K562 (cell line): ENCODE measurements around the gene C11orf98. TPM values are rescaled to one million over a fixed set of nuclear protein-coding genes. Genes with fewer than 3 reads are reported as not detected.

ENCODE experiments used
- ATAC-seq: fragments of 200-7000 bp; cut with Tn5 transposase; 3 replicates; pipeline ENCODE4 v1.9.1; 2020; ENCODE audit warnings: moderate library complexity
- BruUV-seq: library from RNA; stranded (reverse); fragments of 400-500 nt; replicated peaks from 2 replicates; lab custom pipeline; 2021; lab: Mats Ljungman, UMichigan
- CTCF ChIA-PET: fragments of 300-600 bp; formaldehyde crosslinking; extraction: SDS; loops from one replicate; lab custom pipeline; 2021; ENCODE audit warnings: low intra/inter-chr PET ratio; lab: Yijun Ruan, JAX
- POLR2A ChIA-PET: fragments of 300-600, 350-650 bp; sonication (Branson Sonifier 250); formaldehyde crosslinking; extraction: SDS; loops from one replicate; lab custom pipeline; 2021; ENCODE audit warnings: antibody characterized with exemption, inconsistent platforms; lab: Yijun Ruan, JAX
- DNase-seq, 4 experiments: peaks; one replicate each; pipeline versions ENCODE4 v3.0.0 to v3.0.0-alpha.2; 2011 to 2018; ENCODE audit warnings: low spot score in 3 of 4, mixed read lengths in 3 of 4; ENCODE audit errors: extremely low read depth in 1 of 4
- FAIRE-seq: peaks from 2 replicates; lab custom pipeline; 2011; peaks lifted over from hg19 to GRCh38; lab: Jason Lieb, UNC
- H2AFZ ChIP-seq: 2 replicates; pipeline ENCODE4 v1.6.0; 2011; ENCODE audit warnings: low read depth, low read length, control low read depth, inconsistent platforms
- H3K27ac ChIP-seq: fragments of 200-600 bp; 3 replicates; pipeline ENCODE4 v1.8.0; 2011; ENCODE audit warnings: low read depth, mild to moderate bottlenecking, control low read depth, inconsistent platforms, low read length, moderate library complexity, mixed read lengths; ENCODE audit errors: extremely low read depth
- H3K27me3 ChIP-seq, 2 experiments: fragments of 300-600 bp in 1 of 2; 2 replicates in 1 of 2; 3 replicates in 1 of 2; pipeline versions ENCODE4 v1.6.0 to v1.8.0; 2011; ENCODE audit warnings: inconsistent platforms in 2 of 2, low read length in 2 of 2, mild to moderate bottlenecking in 1 of 2, mixed read lengths in 1 of 2, moderate library complexity in 1 of 2; ENCODE audit not compliant: control insufficient read depth in 2 of 2, insufficient read depth in 2 of 2
- H3K36me3 ChIP-seq: fragments of 300-600 bp; 3 replicates; pipeline ENCODE4 v1.8.0; 2011; ENCODE audit warnings: mild to moderate bottlenecking, low read length, inconsistent platforms; ENCODE audit not compliant: control insufficient read depth, insufficient read depth
- H3K4me1 ChIP-seq, 2 experiments: fragments of 200-600 bp in 1 of 2; replicated peaks in 1 of 2; 2 replicates in 1 of 2; 3 replicates in 1 of 2; pipeline versions ENCODE4 v1.5.1 to v1.8.0; 2011; ENCODE audit warnings: inconsistent platforms in 2 of 2, low read length in 2 of 2, mild to moderate bottlenecking in 1 of 2, mixed read lengths in 1 of 2, moderate library complexity in 1 of 2; ENCODE audit not compliant: control insufficient read depth in 2 of 2, insufficient read depth in 2 of 2
- H3K4me2 ChIP-seq: 2 replicates; pipeline ENCODE4 v1.6.1; 2011; ENCODE audit warnings: low read length, control low read depth, inconsistent platforms, mixed read lengths; ENCODE audit not compliant: insufficient read depth
- H3K4me3 ChIP-seq: fragments of 200-600 bp; sonication (generic), shearing (Covaris generic); 2 replicates; pipeline ENCODE4 v1.5.1; 2016; ENCODE audit warnings: control low read depth, inconsistent platforms
- H3K79me2 ChIP-seq: fragments of 200-600 bp; 3 replicates; pipeline ENCODE4 v1.8.0; 2011; ENCODE audit warnings: low read length, inconsistent platforms; ENCODE audit not compliant: control insufficient read depth, insufficient read depth
- H3K9ac ChIP-seq, 2 experiments: 2 replicates each; pipeline versions ENCODE4 v1.6.0 to v1.6.1; 2011; ENCODE audit warnings: low read depth in 2 of 2, low read length in 2 of 2, control low read depth in 1 of 2, inconsistent platforms in 1 of 2, mild to moderate bottlenecking in 1 of 2, mixed read lengths in 1 of 2; ENCODE audit not compliant: insufficient read depth in 1 of 2
- H3K9me1 ChIP-seq: one replicate; pipeline ENCODE4 v1.6.0; 2011; ENCODE audit warnings: inconsistent platforms, mild to moderate bottlenecking, low read length, moderate library complexity; ENCODE audit not compliant: control insufficient read depth, insufficient read depth
- H3K9me3 ChIP-seq: replicated peaks from 2 replicates; pipeline ENCODE4 v1.5.1; 2011; ENCODE audit warnings: low read depth, low read length, inconsistent platforms; ENCODE audit not compliant: control insufficient read depth, insufficient read depth
- H4K20me1 ChIP-seq: replicated peaks from 2 replicates; pipeline ENCODE4 v1.6.1; 2011; ENCODE audit warnings: low read length, inconsistent platforms, mixed read lengths; ENCODE audit not compliant: control insufficient read depth, insufficient read depth
- HNRNPUL1 ChIP-seq: fragments of 200-400 bp; formaldehyde crosslinking; IDR thresholded peaks from 2 replicates; pipeline ENCODE4 v1.6.1; 2017; ENCODE audit warnings: low read length
- MYC ChIP-seq, 2 experiments: fragments of 250-450 bp in 1 of 2; sonication (Bioruptor Pico) in 1 of 2; IDR thresholded peaks; 2 replicates each; pipeline versions ENCODE4 v1.5.1 to v1.6.1; 2012 to 2021; ENCODE audit warnings: low read depth in 2 of 2, borderline replicate concordance in 1 of 2, improper control_type of control experiment in 1 of 2, low read length in 1 of 2, mild to moderate bottlenecking in 1 of 2, moderate library complexity in 1 of 2
- ZBTB1 ChIP-seq: sonication (generic); formaldehyde crosslinking; IDR thresholded peaks from 2 replicates; pipeline ENCODE4 v1.8.1; 2023; ENCODE audit warnings: missing genetic modification reagents, low read depth, mild to moderate bottlenecking, borderline replicate concordance
- WGBS: fragments of 100-300 bp; shearing (Covaris generic); methylation state at CpG from one replicate; pipeline ENCODE4 v1.1.6; 2016; ENCODE audit warnings: low coverage, mixed read lengths; ENCODE audit not compliant: insufficient coverage; ENCODE audit errors: missing lambda C conversion rate; 5-methylcytosine and 5-hydroxymethylcytosine counted together
- in situ Hi-C: fragments of 300-500 bp; cut with MboI; formaldehyde crosslinking; loops from 4 replicates; pipeline ENCODE4 v1.15.0; 2018; ENCODE audit warnings: inconsistent platforms, mixed read lengths
- intact Hi-C: fragments of 100-400 bp; cut with micrococcal nuclease; formaldehyde crosslinking; loops from 2 replicates; pipeline ENCODE4 v1.14.2; 2022
- polyA plus RNA-seq, 8 experiments: library from polyadenylated mRNA; depleted of rRNA in 4 of 8; stranded (reverse) in 5 of 8; unstranded in 3 of 8; fragments of >200 nt; fragmentation: Nextera tagmentation in 2 of 8; fragmentation: Illumina TruSeq in 1 of 8; extraction: Ambion mirVana in 2 of 8; extraction: Trizol in 1 of 8; gene quantifications; 2 replicates each; pipeline versions ENCODE4 v1.2.1 to v1.2.3, GENCODE V29; 2011 to 2014; ENCODE audit warnings: inconsistent platforms in 1 of 8, missing spikeins in 1 of 8
- total RNA-seq, 7 experiments: library from RNA; depleted of rRNA in 6 of 7; stranded (reverse); fragments of >200 nt in 6 of 7; fragmentation: Illumina TruSeq in 2 of 7; extraction: Trizol in 2 of 7; gene quantifications; 2 replicates each; pipeline versions ENCODE4 v1.2.1 to v1.2.3, GENCODE V29; 2011 to 2021; ENCODE audit warnings: low replicate concordance in 1 of 7
- TF ChIP-seq, protein P1 (sequence below): fragments of 250-450 bp; sonication (Bioruptor Pico); IDR thresholded peaks from 2 replicates; pipeline ENCODE4 v1.8.0; 2022; ENCODE audit warnings: inconsistent platforms
- TF ChIP-seq, protein P2 (sequence below), 2 experiments: fragments of 450-650 bp in 1 of 2; IDR thresholded peaks; 2 replicates each; pipeline ENCODE4 v1.6.1; 2011 to 2017; ENCODE audit warnings: low read depth in 2 of 2, antibody characterized with exemption in 1 of 2, borderline replicate concordance in 1 of 2, low read length in 1 of 2, mild to moderate bottlenecking in 1 of 2, mixed read lengths in 1 of 2; ENCODE audit not compliant: control insufficient read depth in 1 of 2

Gene C11orf98
- total and polyA plus RNA-seq, 9 of the 15 experiments (the other 6 are each of a cell fraction or from before 2014, with no cell fraction given): 103 to 352 (median 218) TPM

DNA sequence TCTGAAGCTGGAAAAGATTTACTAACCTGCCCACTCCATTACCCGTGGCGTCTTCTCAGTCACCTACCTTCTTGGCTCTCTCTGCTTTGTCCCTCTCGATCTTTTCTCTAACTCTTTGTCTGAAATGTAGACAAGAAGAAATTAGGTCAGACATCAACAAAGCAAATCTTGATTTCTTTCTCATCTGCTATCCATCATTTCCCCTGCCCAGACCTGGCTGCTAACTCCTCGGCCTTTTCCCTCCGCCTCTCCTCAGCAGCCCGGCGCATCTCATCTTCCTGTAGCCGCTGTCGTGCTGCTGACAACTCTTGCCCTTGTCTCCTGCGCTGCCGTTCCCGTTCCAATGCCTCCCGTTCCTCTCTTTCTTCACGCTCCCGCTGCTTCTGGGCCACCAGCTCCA lies 12.7 kb upstream of the C11orf98 start:
- Histone ChIP-seq H3K9ac (peak overlapping the region; percentile 85 to 99), H3K4me1 (peaks cover 37 to 51% of the 10 kb centered on the region in 2 experiments; a peak in 4 of 5 replicates), H3K4me3 (peak overlapping the region; percentile 81), H3K9me1 (no peaks in the 10 kb centered on the region)
- no peak for ATAC-seq
- WGBS: 20% methylated on average over 14 of the region's 15 CpGs
- TF ChIP-seq, protein P1, sequence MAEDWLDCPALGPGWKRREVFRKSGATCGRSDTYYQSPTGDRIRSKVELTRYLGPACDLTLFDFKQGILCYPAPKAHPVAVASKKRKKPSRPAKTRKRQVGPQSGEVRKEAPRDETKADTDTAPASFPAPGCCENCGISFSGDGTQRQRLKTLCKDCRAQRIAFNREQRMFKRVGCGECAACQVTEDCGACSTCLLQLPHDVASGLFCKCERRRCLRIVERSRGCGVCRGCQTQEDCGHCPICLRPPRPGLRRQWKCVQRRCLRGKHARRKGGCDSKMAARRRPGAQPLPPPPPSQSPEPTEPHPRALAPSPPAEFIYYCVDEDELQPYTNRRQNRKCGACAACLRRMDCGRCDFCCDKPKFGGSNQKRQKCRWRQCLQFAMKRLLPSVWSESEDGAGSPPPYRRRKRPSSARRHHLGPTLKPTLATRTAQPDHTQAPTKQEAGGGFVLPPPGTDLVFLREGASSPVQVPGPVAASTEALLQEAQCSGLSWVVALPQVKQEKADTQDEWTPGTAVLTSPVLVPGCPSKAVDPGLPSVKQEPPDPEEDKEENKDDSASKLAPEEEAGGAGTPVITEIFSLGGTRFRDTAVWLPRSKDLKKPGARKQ (CRISPR knock-in tag): no peak
- TF ChIP-seq MYC (IDR thresholded peaks at IDR 0.05; ENCODE audit: low read depth, low read length) (no peak), MYC (CRISPR knock-in tag; IDR thresholded peaks at IDR 0.05; ENCODE audit: borderline replicate concordance, low read depth) (no peak), HNRNPUL1 (no peak), ZBTB1 (CRISPR knock-in tag) (no peak)
- TF ChIP-seq, protein P2, sequence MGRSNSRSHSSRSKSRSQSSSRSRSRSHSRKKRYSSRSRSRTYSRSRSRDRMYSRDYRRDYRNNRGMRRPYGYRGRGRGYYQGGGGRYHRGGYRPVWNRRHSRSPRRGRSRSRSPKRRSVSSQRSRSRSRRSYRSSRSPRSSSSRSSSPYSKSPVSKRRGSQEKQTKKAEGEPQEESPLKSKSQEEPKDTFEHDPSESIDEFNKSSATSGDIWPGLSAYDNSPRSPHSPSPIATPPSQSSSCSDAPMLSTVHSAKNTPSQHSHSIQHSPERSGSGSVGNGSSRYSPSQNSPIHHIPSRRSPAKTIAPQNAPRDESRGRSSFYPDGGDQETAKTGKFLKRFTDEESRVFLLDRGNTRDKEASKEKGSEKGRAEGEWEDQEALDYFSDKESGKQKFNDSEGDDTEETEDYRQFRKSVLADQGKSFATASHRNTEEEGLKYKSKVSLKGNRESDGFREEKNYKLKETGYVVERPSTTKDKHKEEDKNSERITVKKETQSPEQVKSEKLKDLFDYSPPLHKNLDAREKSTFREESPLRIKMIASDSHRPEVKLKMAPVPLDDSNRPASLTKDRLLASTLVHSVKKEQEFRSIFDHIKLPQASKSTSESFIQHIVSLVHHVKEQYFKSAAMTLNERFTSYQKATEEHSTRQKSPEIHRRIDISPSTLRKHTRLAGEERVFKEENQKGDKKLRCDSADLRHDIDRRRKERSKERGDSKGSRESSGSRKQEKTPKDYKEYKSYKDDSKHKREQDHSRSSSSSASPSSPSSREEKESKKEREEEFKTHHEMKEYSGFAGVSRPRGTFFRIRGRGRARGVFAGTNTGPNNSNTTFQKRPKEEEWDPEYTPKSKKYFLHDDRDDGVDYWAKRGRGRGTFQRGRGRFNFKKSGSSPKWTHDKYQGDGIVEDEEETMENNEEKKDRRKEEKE (IDR thresholded peaks at IDR 0.05; ENCODE audit: borderline replicate concordance in 1 of 2, control insufficient read depth in 1 of 2, low read depth in 2 of 2, low read length in 1 of 2): no peak
- TF ChIP-seq, all 486 proteins: peak for 0
- Histone ChIP-seq H2AFZ (no peak overlapping the region), H4K20me1 (no peaks in the 10 kb centered on the region), H3K36me3 (peaks cover 50% of the 10 kb centered on the region), H3K79me2 (peaks cover 52% of the 10 kb centered on the region), H3K9me3 (no peaks in the 10 kb centered on the region), H3K27me3 (no peaks in the 10 kb centered on the region), H3K4me2 (peak overlapping the region; percentile 83), H3K27ac (peak overlapping the region; percentile 80; the same call in 2 of the 3 replicates)
- intact Hi-C loops (no loop called here), in situ Hi-C loops (no loop called here)
- no TSS peak for BruUV-seq
- FAIRE-seq (no peak), DNase-seq (no peak)
- CTCF ChIA-PET: no interaction called here
- POLR2A ChIA-PET: interaction anchor here (0.6 to 5.4 kb wide), 7 partner anchors 11 to 179 kb away, joined by 3 to 57 read pairs (median 4); partner anchors contain the start of genes BSCL2, C11orf98, CSKMT and GNG3
